Upper lobe of left lung (tissue), 4 donors: ENCODE measurements around the gene PLEKHF1.

Experiments used
- EP300 ChIP-seq, 4 donors: sonication (generic); formaldehyde crosslinking; IDR thresholded peaks; one replicate each; pipeline ENCODE4 v1.5.1; 2017; ENCODE audit warnings: antibody characterized with exemption in 4 of 4, control low read depth in 2 of 4
- POLR2A ChIP-seq, 4 donors: fragments of 450-650 bp; IDR thresholded peaks; one replicate each; pipeline ENCODE4 v1.5.1; 2016 to 2017; ENCODE audit warnings: antibody characterized with exemption in 4 of 4, mild to moderate bottlenecking in 2 of 4
- POLR2AphosphoS5 ChIP-seq, 2 donors: sonication (generic); formaldehyde crosslinking; IDR thresholded peaks; one replicate each; pipeline ENCODE4 v1.5.1; 2017; ENCODE audit warnings: antibody characterized with exemption in 2 of 2
- TF ChIP-seq, protein P1 (sequence below), 6 experiments: fragments of 450-650 bp in 4 of 6; fragments of 200-600 bp in 2 of 6; sonication (generic) in 2 of 6; IDR thresholded peaks; one replicate each; pipeline ENCODE4 v1.5.1; 2016 to 2019; ENCODE audit warnings: antibody characterized with exemption in 6 of 6

GRCh38 chr19:29680447-29680846, 15.2 kb downstream of the PLEKHF1 start:
- TF ChIP-seq, protein P1, sequence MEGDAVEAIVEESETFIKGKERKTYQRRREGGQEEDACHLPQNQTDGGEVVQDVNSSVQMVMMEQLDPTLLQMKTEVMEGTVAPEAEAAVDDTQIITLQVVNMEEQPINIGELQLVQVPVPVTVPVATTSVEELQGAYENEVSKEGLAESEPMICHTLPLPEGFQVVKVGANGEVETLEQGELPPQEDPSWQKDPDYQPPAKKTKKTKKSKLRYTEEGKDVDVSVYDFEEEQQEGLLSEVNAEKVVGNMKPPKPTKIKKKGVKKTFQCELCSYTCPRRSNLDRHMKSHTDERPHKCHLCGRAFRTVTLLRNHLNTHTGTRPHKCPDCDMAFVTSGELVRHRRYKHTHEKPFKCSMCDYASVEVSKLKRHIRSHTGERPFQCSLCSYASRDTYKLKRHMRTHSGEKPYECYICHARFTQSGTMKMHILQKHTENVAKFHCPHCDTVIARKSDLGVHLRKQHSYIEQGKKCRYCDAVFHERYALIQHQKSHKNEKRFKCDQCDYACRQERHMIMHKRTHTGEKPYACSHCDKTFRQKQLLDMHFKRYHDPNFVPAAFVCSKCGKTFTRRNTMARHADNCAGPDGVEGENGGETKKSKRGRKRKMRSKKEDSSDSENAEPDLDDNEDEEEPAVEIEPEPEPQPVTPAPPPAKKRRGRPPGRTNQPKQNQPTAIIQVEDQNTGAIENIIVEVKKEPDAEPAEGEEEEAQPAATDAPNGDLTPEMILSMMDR (IDR thresholded peaks at IDR 0.05): peak in 1 of 6 experiments; percentile 6
- TF ChIP-seq POLR2AphosphoS5 (IDR thresholded peaks at IDR 0.05) (peak in 1 of 2 donors; percentile 74), POLR2A (IDR thresholded peaks at IDR 0.05) (no peak), EP300 (IDR thresholded peaks at IDR 0.05) (no peak)
